LNCaP clone FGC (cell line): Measurements from ENCODE around the gene SLC2A13.
"Not testable (repeated sequence)": the region's sequence is repeated elsewhere in the genome, so short reads cannot be mapped to it uniquely, and the experiment has no call there.

Experiments used
- DNase-seq: peaks from one replicate; pipeline ENCODE4 v3.0.0-alpha.2; 2011; ENCODE audit warnings: low read depth
- H3K4me3 ChIP-seq: 2 replicates; pipeline ENCODE4 v1.5.1; 2011; ENCODE audit warnings: mild to moderate bottlenecking, low read depth, low read length, control low read depth
- CTCF ChIP-seq: IDR thresholded peaks from 2 replicates; pipeline ENCODE4 v1.5.1; 2012; ENCODE audit warnings: mild to moderate bottlenecking; ENCODE audit not compliant: control insufficient read depth, insufficient read depth; ENCODE audit errors: extremely low read depth

Gene SLC2A13

GRCh38 chr12:39852346-39852745 is 253.5 kb downstream of the SLC2A13 start:
- H3K4me3 ChIP-seq = no peak overlapping the region
- TF ChIP-seq CTCF = no peak
- no peak for DNase-seq

- not testable (repeated sequence) for DNase-seq, H3K4me3 ChIP-seq
Observed at GRCh38 chr12:39848218-39848617, 257.7 kb downstream of the SLC2A13 start.

- no peak for DNase-seq
- no peak for TF ChIP-seq CTCF
Observed at GRCh38 chr12:39846971-39847650, 258.8 kb downstream of the SLC2A13 start.

GRCh38 chr12:39846304-39846703 is 259.6 kb downstream of the SLC2A13 start:
- no peak overlapping the region for H3K4me3 ChIP-seq
- TF ChIP-seq CTCF = no peak
- no peak for DNase-seq

More at GRCh38 chr12:39846971-39847650, 258.8 kb downstream of the SLC2A13 start:
- H3K4me3 ChIP-seq = no peak overlapping the region

GRCh38 chr12:39840422-39840821 is 265.5 kb downstream of the SLC2A13 start:
- no peak for DNase-seq
- no peak overlapping the region for H3K4me3 ChIP-seq
- no peak for TF ChIP-seq CTCF

GRCh38 chr12:39839072-39839471 is 266.8 kb downstream of the SLC2A13 start:
- H3K4me3 ChIP-seq = no peak overlapping the region
- DNase-seq = no peak
- TF ChIP-seq CTCF = no peak

DNA sequence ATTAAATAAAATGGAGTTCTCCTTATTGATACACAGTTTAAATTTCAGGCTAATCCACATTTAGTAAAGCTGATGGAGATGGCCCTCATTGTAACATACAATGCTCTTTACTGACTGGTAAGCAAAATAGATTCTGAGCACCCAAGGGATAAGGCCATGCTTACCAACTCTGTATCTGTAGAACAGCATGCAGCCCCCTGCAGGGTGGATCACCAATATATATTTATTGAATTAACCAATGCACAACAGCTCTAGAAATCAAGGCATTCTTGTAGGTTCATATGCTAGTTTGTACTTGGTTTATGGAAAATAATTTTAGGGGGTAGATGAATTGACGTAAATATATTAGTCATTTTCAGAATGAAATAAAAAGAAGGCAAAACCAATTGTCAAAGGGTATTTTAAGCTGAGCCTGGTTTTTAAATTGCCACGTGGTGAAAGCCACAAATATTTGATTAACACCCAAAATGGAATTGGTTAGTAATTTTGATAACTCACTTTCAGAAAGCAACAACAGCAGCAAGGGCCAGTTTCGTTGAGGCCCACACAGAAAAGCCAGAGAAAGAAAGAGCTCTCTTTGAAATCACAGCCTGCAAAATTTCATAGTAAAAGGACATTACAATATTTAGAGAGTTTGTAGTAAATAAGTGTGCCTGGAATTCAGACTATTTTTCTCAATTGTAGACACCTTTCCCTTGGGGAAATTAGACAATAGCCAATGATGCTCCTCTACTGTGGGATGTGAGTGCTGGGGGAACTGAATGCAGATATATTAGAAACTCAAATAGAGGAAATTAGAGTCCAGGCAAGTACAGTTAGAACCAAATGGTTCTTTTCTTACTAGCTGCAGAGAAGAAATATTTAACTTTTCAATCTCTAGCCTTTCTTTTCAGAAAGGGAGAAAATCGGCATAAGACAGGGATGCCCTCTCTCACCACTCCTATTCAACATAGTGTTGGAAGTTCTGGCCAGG is 270.1 kb downstream of the SLC2A13 start:
- no peak overlapping the region for H3K4me3 ChIP-seq
- no peak for TF ChIP-seq CTCF
- no peak for DNase-seq
